H1 (cell line): ENCODE data around the gene SLC2A13. TPM values are rescaled to one million over a fixed set of nuclear protein-coding genes. Genes with fewer than 3 reads are reported as not detected.

Source experiments
- CTCF ChIA-PET: fragments of 300-600 bp; sonication (Branson Sonifier 250); formaldehyde crosslinking; loops from one replicate; lab custom pipeline; 2021; ENCODE audit not compliant: partially characterized antibody; lab: Charles Lee
- POLR2A ChIA-PET: fragments of 300-600 bp; sonication (Branson Sonifier 250); formaldehyde crosslinking; loops from one replicate; lab custom pipeline; 2021; ENCODE audit warnings: inconsistent platforms; ENCODE audit not compliant: partially characterized antibody; lab: Charles Lee
- DNase-seq, 2 experiments: peaks; one replicate each; pipeline versions ENCODE4 v3.0.0 to v3.0.0-alpha.2; 2010 to 2022; ENCODE audit warnings: low spot score in 2 of 2, low read depth in 1 of 2, mixed read lengths in 1 of 2
- FAIRE-seq: peaks from 2 replicates; lab custom pipeline; 2011; peaks lifted over from hg19 to GRCh38; lab: Jason Lieb, UNC
- H2AFZ ChIP-seq: 2 replicates; pipeline ENCODE4 v1.8.1; 2012; ENCODE audit warnings: low read length, inconsistent platforms
- H2AK5ac ChIP-seq: 2 replicates; pipeline ENCODE4 v1.6.1; 2013; ENCODE audit warnings: low read depth, low read length
- H2BK120ac ChIP-seq: replicated peaks from 2 replicates; pipeline ENCODE3; 2013; ENCODE audit warnings: low read depth, low read length, inconsistent platforms
- H2BK12ac ChIP-seq: 2 replicates; pipeline ENCODE4 v1.6.1; 2013; ENCODE audit warnings: low read depth, low read length
- H2BK15ac ChIP-seq: 2 replicates; pipeline ENCODE4 v1.6.1; 2013; ENCODE audit warnings: low read length
- H2BK20ac ChIP-seq: 2 replicates; pipeline ENCODE4 v1.6.1; 2013; ENCODE audit warnings: low read length
- H2BK5ac ChIP-seq: 2 replicates; pipeline ENCODE4 v1.6.1; 2013; ENCODE audit warnings: low read depth, low read length
- H3K14ac ChIP-seq: 2 replicates; pipeline ENCODE4 v1.6.1; 2013; ENCODE audit warnings: inconsistent platforms; ENCODE audit not compliant: insufficient read length
- H3K18ac ChIP-seq: 2 replicates; pipeline ENCODE4 v1.6.1; 2013; ENCODE audit warnings: low read length; ENCODE audit errors: extremely low read depth
- H3K23ac ChIP-seq: 2 replicates; pipeline ENCODE4 v1.6.1; 2013; ENCODE audit warnings: inconsistent platforms; ENCODE audit not compliant: insufficient read length
- H3K23me2 ChIP-seq: 2 replicates; pipeline ENCODE4 v1.6.1; 2013; ENCODE audit warnings: low read depth, low read length
- H3K27ac ChIP-seq: 2 replicates; pipeline ENCODE4 v1.6.1; 2011; ENCODE audit warnings: low read depth, low read length, inconsistent platforms
- H3K27me3 ChIP-seq, 4 experiments: replicated peaks in 1 of 4; 1 replicate in 1 of 4; 2 replicates in 3 of 4; pipeline versions ENCODE4 v1.6.1 to v1.8.1; 2011 to 2013; ENCODE audit warnings: low read length in 3 of 4, mild to moderate bottlenecking in 3 of 4, inconsistent platforms in 2 of 4, mixed read lengths in 2 of 4, moderate library complexity in 1 of 4; ENCODE audit not compliant: control insufficient read depth in 3 of 4, insufficient read depth in 3 of 4; ENCODE audit errors: extremely low read depth in 1 of 4
- H3K36me3 ChIP-seq, 4 experiments: 2 replicates each; pipeline versions ENCODE4 v1.6.1 to v1.8.1; 2011 to 2013; ENCODE audit warnings: mild to moderate bottlenecking in 4 of 4, low read length in 3 of 4, moderate library complexity in 2 of 4, control low read depth in 1 of 4, inconsistent platforms in 1 of 4; ENCODE audit not compliant: insufficient read depth in 4 of 4, control insufficient read depth in 2 of 4
- H3K4ac ChIP-seq: replicated peaks from 2 replicates; pipeline ENCODE3; 2013; ENCODE audit warnings: low read length, low read depth, mixed read lengths, inconsistent platforms; ENCODE audit not compliant: insufficient read length
- H3K4me1 ChIP-seq, 4 experiments: replicated peaks in 1 of 4; 1 replicate in 1 of 4; 2 replicates in 3 of 4; pipeline versions ENCODE4 v1.6.1 to v1.8.1; 2011 to 2013; ENCODE audit warnings: low read length in 3 of 4, inconsistent platforms in 2 of 4, mixed read lengths in 1 of 4; ENCODE audit not compliant: insufficient read depth in 4 of 4, control insufficient read depth in 3 of 4
- H3K4me2 ChIP-seq, 2 experiments: 2 replicates each; pipeline versions ENCODE4 v1.6.1 to v1.8.1; 2011 to 2013; ENCODE audit warnings: low read depth in 2 of 2, low read length in 2 of 2, control low read depth in 1 of 2, inconsistent platforms in 1 of 2, mild to moderate bottlenecking in 1 of 2; ENCODE audit not compliant: insufficient read depth in 1 of 2
- H3K4me3 ChIP-seq, 4 experiments: fragments of 200-600, 300-600 bp in 1 of 4; sonication (generic), shearing (Covaris generic), sonication (Bioruptor Twin) in 1 of 4; 2 replicates each; pipeline versions ENCODE4 v1.5.1 to v1.8.1; 2011 to 2016; ENCODE audit warnings: low read length in 4 of 4, low read depth in 3 of 4, control low read depth in 2 of 4, inconsistent platforms in 2 of 4, mild to moderate bottlenecking in 2 of 4, mixed read lengths in 1 of 4, moderate library complexity in 1 of 4; ENCODE audit not compliant: insufficient read depth in 2 of 4; ENCODE audit errors: extremely low read depth in 1 of 4
- H3K56ac ChIP-seq: replicated peaks from 2 replicates; pipeline ENCODE3; 2013; ENCODE audit warnings: low read depth, mild to moderate bottlenecking, mixed read lengths, low read length, inconsistent platforms; ENCODE audit not compliant: insufficient read length
- H3K79me1 ChIP-seq: 2 replicates; pipeline ENCODE4 v1.6.1; 2013; ENCODE audit warnings: low read depth, low read length, control low read depth
- H3K79me2 ChIP-seq, 2 experiments: 2 replicates each; pipeline versions ENCODE4 v1.6.1 to v1.8.1; 2012 to 2013; ENCODE audit warnings: low read length in 2 of 2, mild to moderate bottlenecking in 2 of 2, inconsistent platforms in 1 of 2; ENCODE audit not compliant: insufficient read depth in 2 of 2, control insufficient read depth in 1 of 2
- H3K9ac ChIP-seq, 4 experiments: replicated peaks in 1 of 4; 1 replicate in 1 of 4; 2 replicates in 3 of 4; pipeline versions ENCODE4 v1.6.1 to v1.8.1; 2011 to 2013; ENCODE audit warnings: low read depth in 3 of 4, low read length in 3 of 4, control low read depth in 2 of 4, mild to moderate bottlenecking in 2 of 4, moderate library complexity in 2 of 4, inconsistent platforms in 1 of 4; ENCODE audit errors: extremely low read depth in 1 of 4
- H3K9me3 ChIP-seq, 2 experiments: 2 replicates each; pipeline versions ENCODE4 v1.6.1 to v1.8.1; 2012 to 2013; ENCODE audit warnings: mild to moderate bottlenecking in 2 of 2, moderate library complexity in 2 of 2, control low read depth in 1 of 2, inconsistent platforms in 1 of 2, low read depth in 1 of 2, low read length in 1 of 2, mixed read lengths in 1 of 2; ENCODE audit not compliant: insufficient read depth in 2 of 2
- H4K20me1 ChIP-seq, 2 experiments: replicated peaks in 1 of 2; 2 replicates each; pipeline versions ENCODE3 to v1.8.1; 2011 to 2013; ENCODE audit warnings: inconsistent platforms in 2 of 2, low read length in 2 of 2, mild to moderate bottlenecking in 1 of 2; ENCODE audit not compliant: insufficient read depth in 2 of 2, control insufficient read depth in 1 of 2
- H4K5ac ChIP-seq: 2 replicates; pipeline ENCODE4 v1.6.1; 2013; ENCODE audit warnings: low read length, low read depth, mixed read lengths, inconsistent platforms; ENCODE audit not compliant: insufficient read length
- H4K8ac ChIP-seq: 2 replicates; pipeline ENCODE4 v1.8.0; 2013; ENCODE audit warnings: mild to moderate bottlenecking, moderate library complexity, low read length, inconsistent platforms; ENCODE audit not compliant: insufficient read depth; ENCODE audit errors: extremely low read depth
- H4K91ac ChIP-seq: replicated peaks from 2 replicates; pipeline ENCODE3; 2013; ENCODE audit warnings: low read length, mixed read lengths, inconsistent platforms; ENCODE audit not compliant: insufficient read length
- ATF3 ChIP-seq: IDR thresholded peaks from 2 replicates; pipeline ENCODE4 v1.6.1; 2011; ENCODE audit warnings: low read depth, mild to moderate bottlenecking, low read length; ENCODE audit not compliant: insufficient read depth
- CBX5 ChIP-seq: fragments of 300-800, 300-1000 bp; sonication (generic); IDR thresholded peaks from 2 replicates; pipeline ENCODE4 v1.7.1; 2016; ENCODE audit warnings: antibody characterized with exemption, low read length, low read depth
- EGR1 ChIP-seq: IDR thresholded peaks from 2 replicates; pipeline ENCODE4 v1.6.1; 2011; ENCODE audit warnings: low read depth, low read length, borderline replicate concordance
- SP4 ChIP-seq: IDR thresholded peaks from 2 replicates; pipeline ENCODE4 v1.6.1; 2012; ENCODE audit warnings: low read length, inconsistent platforms
- SRF ChIP-seq: IDR thresholded peaks from 2 replicates; pipeline ENCODE4 v1.6.1; 2011; ENCODE audit warnings: mild to moderate bottlenecking, low read depth, low read length, moderate library complexity
- TCF12 ChIP-seq: IDR thresholded peaks from 2 replicates; pipeline ENCODE4 v1.6.1; 2011; ENCODE audit warnings: low read depth, mild to moderate bottlenecking, low read length
- WGBS, 2 experiments: shearing (Covaris generic) in 1 of 2; methylation state at CpG; one replicate each; pipeline versions ENCODE4 v1.1.6 to v1.1.7; 2013 to 2015; ENCODE audit warnings: low lambda C conversion rate in 2 of 2, mixed read lengths in 2 of 2, inconsistent platforms in 1 of 2, low coverage in 1 of 2, missing lambda C conversion rate in 1 of 2; ENCODE audit not compliant: insufficient replicate concordance in 2 of 2, insufficient coverage in 1 of 2, insufficient read length in 1 of 2; ENCODE audit errors: extremely low coverage in 1 of 2, missing lambda C conversion rate in 1 of 2; 5-methylcytosine and 5-hydroxymethylcytosine counted together
- polyA plus RNA-seq, 7 experiments: library from polyadenylated mRNA; depleted of rRNA in 3 of 7; stranded (reverse) in 5 of 7; unstranded in 2 of 7; fragments of >200 nt in 5 of 7; fragments of 200-250 nt in 2 of 7; gene quantifications; 1 replicate in 5 of 7; 2 replicates in 1 of 7; 4 replicates in 1 of 7; pipeline versions ENCODE4 v1.2.1 to v1.2.3, GENCODE V29; 2011 to 2013; ENCODE audit warnings: missing spikeins in 2 of 7, mixed read lengths in 2 of 7
- total RNA-seq: library from RNA; stranded (reverse); fragmentation: NEBNext Ultra II Directional; extraction: Animal tissue kit (Norgen Biotek cat#: 25700); gene quantifications from 2 replicates; pipeline ENCODE4 v1.2.1, GENCODE V29; 2021
- TF ChIP-seq, protein P1 (sequence below): IDR thresholded peaks from 2 replicates; pipeline ENCODE4 v1.6.1; 2012; ENCODE audit warnings: inconsistent platforms

SLC2A13 gene
- total and polyA plus RNA-seq, 2 of the 8 experiments (the other 6 are each of a cell fraction or from before 2014, with no cell fraction given), result 2.8 to 9.6 TPM

GRCh38 chr12:39846304-39846703 lies 259.6 kb downstream of the SLC2A13 start:
- H3K23me2 ChIP-seq, result no peaks in the 10 kb centered on the region
- H2BK15ac ChIP-seq, result no peak overlapping the region
- no peak overlapping the region for H3K18ac ChIP-seq
- no peak for DNase-seq
- H4K8ac ChIP-seq, result no peak overlapping the region
- H2AK5ac ChIP-seq, result no peak overlapping the region
- CTCF ChIA-PET, result no interaction called here
- H2BK5ac ChIP-seq, result no peak overlapping the region
- no peak overlapping the region for H3K4me3 ChIP-seq
- H3K4me1 ChIP-seq, result 0 out of 7 replicates have a peak, but pooled peaks cover 0 to 2% (median 0%) of the 10 kb centered on the region in 4 experiments
- no peak overlapping the region for H3K4ac ChIP-seq
- no peaks in the 10 kb centered on the region for H3K79me2 ChIP-seq
- no peaks in the 10 kb centered on the region for H3K9me3 ChIP-seq
- no peak for TF ChIP-seq TCF12
- no peak for TF ChIP-seq CBX5
- TF ChIP-seq SP4, result no peak
- TF ChIP-seq, protein P1, sequence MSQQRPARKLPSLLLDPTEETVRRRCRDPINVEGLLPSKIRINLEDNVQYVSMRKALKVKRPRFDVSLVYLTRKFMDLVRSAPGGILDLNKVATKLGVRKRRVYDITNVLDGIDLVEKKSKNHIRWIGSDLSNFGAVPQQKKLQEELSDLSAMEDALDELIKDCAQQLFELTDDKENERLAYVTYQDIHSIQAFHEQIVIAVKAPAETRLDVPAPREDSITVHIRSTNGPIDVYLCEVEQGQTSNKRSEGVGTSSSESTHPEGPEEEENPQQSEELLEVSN, result no peak
- TF ChIP-seq EGR1, result no peak
- TF ChIP-seq SRF, result no peak
- no peak for TF ChIP-seq ATF3
- H2BK120ac ChIP-seq, result no peak overlapping the region
- H3K9ac ChIP-seq, result no peak overlapping the region
- H3K56ac ChIP-seq, result no peak overlapping the region
- no peak overlapping the region for H3K14ac ChIP-seq
- POLR2A ChIA-PET, result no interaction called here
- no peaks in the 10 kb centered on the region for H4K20me1 ChIP-seq
- no peak overlapping the region for H3K23ac ChIP-seq
- no peak overlapping the region for H4K91ac ChIP-seq
- H3K79me1 ChIP-seq, result no peaks in the 10 kb centered on the region
- H3K36me3 ChIP-seq, result no peaks in the 10 kb centered on the region
- H2AFZ ChIP-seq, result no peak overlapping the region
- H3K27ac ChIP-seq, result no peak overlapping the region
- 80% methylated on average over 2 of the region's 2 CpGs; no CpG with 5 or more reads in 1 of the 2 experiments for WGBS, 2 experiments
- no peak overlapping the region for H2BK20ac ChIP-seq
- H4K5ac ChIP-seq, result no peak overlapping the region
- H2BK12ac ChIP-seq, result no peak overlapping the region
- H3K4me2 ChIP-seq, result no peak overlapping the region
- no peaks in the 10 kb centered on the region for H3K27me3 ChIP-seq
- no peak for FAIRE-seq
